Peyer's patch (tissue), 4 donors: ENCODE results near the gene CALML3. TPM values are rescaled to one million over a fixed set of nuclear protein-coding genes. Genes with fewer than 3 reads are reported as not detected.

Source experiments
- DNase-seq, 3 donors: peaks; one replicate each; pipeline ENCODE4 v3.0.0-alpha.2; 2017 to 2019
- H3K27ac ChIP-seq, 4 donors: fragments of 200-600 bp; sonication (generic); one replicate each; pipeline ENCODE4 v1.5.1; 2016 to 2019
- H3K27me3 ChIP-seq, 2 donors: fragments of 200-600 bp; sonication (generic); one replicate each; pipeline ENCODE4 v1.5.1; 2019
- H3K36me3 ChIP-seq, 3 donors: fragments of 200-600 bp; sonication (generic); one replicate each; pipeline ENCODE4 v1.5.1; 2016 to 2019
- H3K4me1 ChIP-seq, 4 donors: fragments of 200-600 bp; sonication (generic); one replicate each; pipeline ENCODE4 v1.5.1; 2016 to 2019
- H3K4me3 ChIP-seq, 4 donors: fragments of 200-600 bp; sonication (generic); 1 replicate in 3 of 4; 2 replicates in 1 of 4; pipeline ENCODE4 v1.5.1; 2016 to 2019; ENCODE audit warnings: mild to moderate bottlenecking in 1 of 4
- H3K9me3 ChIP-seq, 4 donors: fragments of 200-600 bp; sonication (generic); one replicate each; pipeline ENCODE4 v1.5.1; 2016 to 2019; ENCODE audit warnings: mild to moderate bottlenecking in 1 of 4
- POLR2A ChIP-seq, 2 donors: fragments of 450-650 bp; IDR thresholded peaks; one replicate each; pipeline ENCODE4 v1.5.1; 2017; ENCODE audit warnings: antibody characterized with exemption in 2 of 2, mild to moderate bottlenecking in 2 of 2, moderate library complexity in 2 of 2
- total RNA-seq, 4 donors: library from RNA; depleted of rRNA; stranded (reverse); fragments of >200 nt; gene quantifications; one replicate each; pipeline ENCODE4 v1.1.0, GENCODE V29; 2016
- TF ChIP-seq, protein P1 (sequence below), 6 experiments: fragments of 450-650 bp in 4 of 6; fragments of 200-600 bp in 2 of 6; sonication (generic) in 1 of 6; IDR thresholded peaks; one replicate each; pipeline ENCODE4 v1.5.1; 2017 to 2019; ENCODE audit warnings: antibody characterized with exemption in 6 of 6, mild to moderate bottlenecking in 3 of 6, moderate library complexity in 1 of 6

Gene CALML3
- total RNA-seq, 4 donors from 2014 or later, result not detected

DNA sequence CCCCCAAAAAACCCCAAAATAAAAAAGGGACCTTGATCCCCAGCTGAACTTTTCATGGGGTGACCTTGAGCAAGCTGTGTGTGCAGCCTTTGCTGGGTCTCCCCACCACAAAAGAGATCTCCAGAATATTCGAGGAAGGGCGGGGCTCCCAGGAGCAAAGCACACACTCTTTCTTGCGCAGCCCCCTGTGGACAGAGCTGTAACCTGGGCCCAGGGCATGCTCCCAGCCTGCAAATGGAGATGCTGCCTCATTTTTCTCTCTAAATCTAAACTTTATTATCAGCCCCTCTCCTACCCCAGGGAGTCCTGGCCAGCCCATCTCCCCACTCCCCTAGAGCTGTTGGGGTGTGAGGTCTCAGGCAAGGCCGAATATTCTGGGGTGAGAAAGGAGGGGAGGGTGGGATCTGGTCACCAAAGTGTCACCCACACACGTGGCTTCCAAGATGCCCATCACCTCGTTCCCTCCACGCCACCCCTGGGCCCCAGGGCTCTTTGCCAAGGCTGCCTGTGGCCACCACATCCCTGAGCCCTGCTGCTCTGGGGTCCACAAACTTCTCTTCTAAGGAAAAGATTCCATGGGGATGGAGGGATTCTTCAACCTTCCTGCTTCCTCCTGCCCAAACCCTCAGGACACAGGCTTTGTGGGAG lies 1.7 kb upstream of the CALML3 start:
- no peak overlapping the region for H3K27ac ChIP-seq

DNA sequence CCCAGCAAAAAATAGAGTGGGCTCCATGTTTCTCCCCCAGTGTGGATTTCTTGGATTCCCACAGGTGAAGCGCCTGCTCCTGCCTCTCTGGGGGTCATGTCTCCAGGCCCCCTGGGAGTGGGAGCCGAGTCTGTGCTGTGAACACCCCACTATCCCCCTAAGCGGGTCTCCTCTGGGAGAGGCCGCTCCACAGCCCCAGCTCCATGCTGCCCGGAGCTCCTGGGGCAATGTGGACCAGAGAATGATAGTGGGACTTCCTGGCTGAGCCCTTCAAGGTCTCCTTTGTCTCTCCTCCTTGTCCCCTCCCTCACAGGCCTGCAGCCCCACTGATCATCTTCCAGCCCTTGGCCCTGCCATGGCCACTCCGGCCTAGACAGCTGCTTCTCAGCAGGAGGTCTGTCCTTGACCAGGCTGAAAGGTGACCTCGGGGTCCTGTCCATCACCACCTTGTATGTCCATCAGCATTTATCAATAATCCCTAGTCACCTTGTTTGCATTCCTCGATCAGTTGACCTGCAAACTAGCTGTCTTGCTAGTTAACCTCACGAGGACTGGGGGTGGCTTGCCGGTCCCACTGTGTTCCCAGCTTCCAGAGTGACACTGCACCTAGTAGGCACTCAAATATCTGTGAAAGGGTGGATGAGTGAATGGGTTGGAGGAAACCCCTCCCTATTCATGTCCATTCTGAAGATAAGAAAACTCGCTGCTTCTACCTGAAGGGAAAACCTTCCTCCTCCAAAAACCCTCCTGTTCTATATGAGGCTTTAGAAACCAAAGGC lies 776 bp upstream of the CALML3 start:
- no peak overlapping the region for H3K4me3 ChIP-seq
- H3K9me3 ChIP-seq, result no peaks in the 10 kb centered on the region
- peaks cover 0 to 5% (median 0%) of the 10 kb centered on the region in 4 donors for H3K4me1 ChIP-seq
- H3K36me3 ChIP-seq, result no peaks in the 10 kb centered on the region
- H3K27me3 ChIP-seq, result no peaks in the 10 kb centered on the region
- DNase-seq, result peak in 2 of 3 donors; percentile 27 to 28
- H3K27ac ChIP-seq, result no peak overlapping the region
- TF ChIP-seq, protein P1, sequence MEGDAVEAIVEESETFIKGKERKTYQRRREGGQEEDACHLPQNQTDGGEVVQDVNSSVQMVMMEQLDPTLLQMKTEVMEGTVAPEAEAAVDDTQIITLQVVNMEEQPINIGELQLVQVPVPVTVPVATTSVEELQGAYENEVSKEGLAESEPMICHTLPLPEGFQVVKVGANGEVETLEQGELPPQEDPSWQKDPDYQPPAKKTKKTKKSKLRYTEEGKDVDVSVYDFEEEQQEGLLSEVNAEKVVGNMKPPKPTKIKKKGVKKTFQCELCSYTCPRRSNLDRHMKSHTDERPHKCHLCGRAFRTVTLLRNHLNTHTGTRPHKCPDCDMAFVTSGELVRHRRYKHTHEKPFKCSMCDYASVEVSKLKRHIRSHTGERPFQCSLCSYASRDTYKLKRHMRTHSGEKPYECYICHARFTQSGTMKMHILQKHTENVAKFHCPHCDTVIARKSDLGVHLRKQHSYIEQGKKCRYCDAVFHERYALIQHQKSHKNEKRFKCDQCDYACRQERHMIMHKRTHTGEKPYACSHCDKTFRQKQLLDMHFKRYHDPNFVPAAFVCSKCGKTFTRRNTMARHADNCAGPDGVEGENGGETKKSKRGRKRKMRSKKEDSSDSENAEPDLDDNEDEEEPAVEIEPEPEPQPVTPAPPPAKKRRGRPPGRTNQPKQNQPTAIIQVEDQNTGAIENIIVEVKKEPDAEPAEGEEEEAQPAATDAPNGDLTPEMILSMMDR (IDR thresholded peaks at IDR 0.05), result no peak
- no peak for TF ChIP-seq POLR2A (IDR thresholded peaks at IDR 0.05)

More for the DNA sequence above, 1.7 kb upstream of the CALML3 start:
- no peaks in the 10 kb centered on the region for H3K36me3 ChIP-seq
- TF ChIP-seq, protein P1 (IDR thresholded peaks at IDR 0.05), result no peak
- TF ChIP-seq POLR2A (IDR thresholded peaks at IDR 0.05), result no peak
- H3K4me3 ChIP-seq, result no peak overlapping the region
- H3K27me3 ChIP-seq, result no peaks in the 10 kb centered on the region
- peak in 2 of 3 donors; percentile 19 to 30 for DNase-seq
- no peaks in the 10 kb centered on the region for H3K9me3 ChIP-seq
- H3K4me1 ChIP-seq, result no peaks in the 10 kb centered on the region

DNA sequence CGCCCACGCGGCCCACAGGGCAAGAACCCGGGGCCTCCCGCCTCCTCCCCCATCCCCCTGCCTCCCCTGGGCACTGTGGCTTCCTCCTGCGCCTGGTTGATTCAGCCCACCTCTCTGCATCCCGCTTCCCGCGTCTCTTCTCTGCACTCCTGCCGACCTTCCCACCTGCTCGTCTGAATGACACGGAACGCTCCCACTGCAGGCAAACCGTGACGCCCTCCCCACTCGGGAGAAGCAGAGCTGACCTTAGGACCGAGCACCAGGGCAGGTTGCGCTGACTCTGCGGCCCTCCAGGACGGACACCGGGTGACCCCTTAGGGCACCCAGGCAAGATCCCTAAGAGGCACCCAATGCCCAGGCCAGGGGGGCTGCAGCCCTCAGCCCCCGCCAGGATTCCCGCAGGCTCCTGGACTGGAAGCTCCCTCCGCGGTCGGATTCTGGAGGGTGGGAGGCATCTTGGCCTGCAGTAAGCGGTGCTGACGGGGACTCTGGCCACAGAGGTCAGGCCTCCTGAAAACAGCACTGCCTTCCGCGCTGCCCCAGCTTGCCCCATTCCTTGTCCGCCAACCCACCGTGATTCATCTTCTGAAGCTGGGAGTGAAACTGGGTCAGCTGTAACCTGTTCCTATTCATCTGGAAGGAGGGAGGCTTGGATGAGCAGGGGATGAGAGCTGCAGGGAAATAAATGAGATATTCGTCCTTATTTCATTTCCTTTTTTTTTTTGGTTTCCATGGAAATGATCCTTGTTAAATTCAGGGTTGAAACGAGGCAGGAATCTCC lies 990 bp downstream of the CALML3 start:
- no peak overlapping the region for H3K4me3 ChIP-seq
- H3K27me3 ChIP-seq, result no peaks in the 10 kb centered on the region
- peaks cover 0 to 9% (median 0%) of the 10 kb centered on the region in 4 donors for H3K4me1 ChIP-seq
- TF ChIP-seq POLR2A (IDR thresholded peaks at IDR 0.05), result no peak
- TF ChIP-seq, protein P1 (IDR thresholded peaks at IDR 0.05), result no peak
- no peaks in the 10 kb centered on the region for H3K9me3 ChIP-seq
- H3K27ac ChIP-seq, result no peak overlapping the region
- H3K36me3 ChIP-seq, result no peaks in the 10 kb centered on the region
- DNase-seq, result peak in 2 of 3 donors; percentile 30 to 34

DNA sequence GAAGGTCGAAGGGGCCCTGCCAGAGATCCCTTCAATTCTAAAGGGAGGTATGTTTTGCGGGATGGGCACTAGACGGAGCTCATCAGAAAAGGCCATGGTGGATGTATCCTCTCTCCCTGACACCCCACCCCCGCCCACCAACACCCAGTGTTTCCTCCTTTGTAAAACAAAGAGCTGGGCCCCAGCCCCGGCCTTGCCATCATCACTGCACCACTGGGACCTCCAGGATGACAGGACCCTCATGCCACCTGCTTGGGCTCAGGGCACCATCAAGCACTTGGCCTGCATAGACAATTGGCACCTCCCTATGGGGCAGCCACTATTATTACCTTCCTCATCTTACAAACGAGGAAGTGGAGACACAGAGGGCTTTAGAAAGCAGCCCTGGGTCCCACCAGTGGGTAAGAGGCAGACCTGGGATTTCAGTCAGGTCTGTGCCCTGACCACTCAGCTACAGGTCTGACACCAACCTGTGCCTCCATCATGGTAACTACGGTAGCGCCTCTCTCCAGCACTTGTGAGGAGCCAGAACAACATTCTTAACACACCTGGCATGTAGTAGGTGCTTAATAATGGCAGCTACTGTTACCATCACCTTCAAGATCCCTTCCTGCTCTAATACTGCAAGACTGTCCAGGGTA lies 2.0 kb downstream of the CALML3 start:
- Histone ChIP-seq H3K27me3 (no peaks in the 10 kb centered on the region), H3K9me3 (no peaks in the 10 kb centered on the region), H3K4me3 (no peak overlapping the region), H3K4me1 (peaks cover 0 to 9% (median 0%) of the 10 kb centered on the region in 4 donors), H3K36me3 (no peaks in the 10 kb centered on the region), H3K27ac (no peak overlapping the region)
- DNase-seq, result peak in 2 of 3 donors; percentile 11 to 43
- TF ChIP-seq, protein P1 (IDR thresholded peaks at IDR 0.05), result no peak
- TF ChIP-seq POLR2A (IDR thresholded peaks at IDR 0.05), result no peak
